HepG2 (cell line): ENCODE data around the gene CBLN3. TPM values are rescaled to one million over a fixed set of nuclear protein-coding genes. Genes with fewer than 3 reads are reported as not detected.
A peak's percentile ranks its signal among the peaks of the same experiment; 100 is the strongest.

Experiments used
- CBX5 ChIP-seq: sonication (generic); formaldehyde crosslinking; IDR thresholded peaks from 2 replicates; pipeline ENCODE4 v1.4.0; 2020; ENCODE audit warnings: missing genetic modification reagents, borderline replicate concordance
- HNF4G ChIP-seq, 2 experiments: sonication (generic) in 1 of 2; formaldehyde crosslinking in 1 of 2; IDR thresholded peaks; 2 replicates each; pipeline versions ENCODE4 v1.4.0 to v1.6.1; 2011 to 2020; ENCODE audit warnings: borderline replicate concordance in 2 of 2, low read depth in 2 of 2, mild to moderate bottlenecking in 2 of 2, low read length in 1 of 2, missing genetic modification reagents in 1 of 2, moderate library complexity in 1 of 2
- MAZ ChIP-seq, 2 experiments: sonication (generic) in 1 of 2; formaldehyde crosslinking in 1 of 2; IDR thresholded peaks; 2 replicates each; pipeline versions ENCODE4 v1.5.0 to v1.6.1; 2012 to 2020; ENCODE audit warnings: low read depth in 2 of 2, mild to moderate bottlenecking in 2 of 2, borderline replicate concordance in 1 of 2, improper control_type of control experiment in 1 of 2, low read length in 1 of 2, missing genetic modification reagents in 1 of 2, moderate library complexity in 1 of 2
- SIN3B ChIP-seq: fragments of 150-350 bp; IDR thresholded peaks from 2 replicates; pipeline ENCODE4 v1.6.1; 2014; ENCODE audit warnings: low read length
- ZNF335 ChIP-seq: sonication (generic); formaldehyde crosslinking; IDR thresholded peaks from 2 replicates; pipeline ENCODE4 v1.4.0; 2020; ENCODE audit warnings: missing genetic modification reagents
- ZNF577 ChIP-seq: sonication (generic); formaldehyde crosslinking; IDR thresholded peaks from 2 replicates; pipeline ENCODE4 v1.4.0; 2020; ENCODE audit warnings: mild to moderate bottlenecking, low read depth, missing genetic modification reagents, borderline replicate concordance
- ZNF616 ChIP-seq: sonication (generic); formaldehyde crosslinking; IDR thresholded peaks from 2 replicates; pipeline ENCODE4 v1.5.0; 2020; ENCODE audit warnings: low read depth, mild to moderate bottlenecking, missing genetic modification reagents
- ZNF709 ChIP-seq: sonication (generic); formaldehyde crosslinking; IDR thresholded peaks from 2 replicates; pipeline ENCODE4 v1.5.0; 2020; ENCODE audit warnings: mild to moderate bottlenecking, missing genetic modification reagents
- polyA plus RNA-seq, 8 experiments: library from polyadenylated mRNA; depleted of rRNA in 3 of 8; stranded (reverse) in 7 of 8; unstranded in 1 of 8; fragments of >200 nt; fragmentation: Illumina TruSeq in 4 of 8; extraction: Trizol in 4 of 8; gene quantifications; 2 replicates each; pipeline versions ENCODE4 v1.2.1 to v1.2.3, GENCODE V29; 2011 to 2016; ENCODE audit warnings: low read depth in 4 of 8, missing spikeins in 1 of 8, mixed read lengths in 1 of 8; ENCODE audit not compliant: insufficient read depth in 1 of 8
- total RNA-seq, 5 experiments: library from RNA; depleted of rRNA; stranded (reverse); fragments of >200 nt; fragmentation: Illumina TruSeq; extraction: Trizol; gene quantifications; 2 replicates each; pipeline ENCODE4 v1.2.3, GENCODE V29; 2016; ENCODE audit warnings: low read depth in 1 of 5
- TF ChIP-seq, protein P1 (sequence below): sonication (generic); formaldehyde crosslinking; IDR thresholded peaks from 2 replicates; pipeline ENCODE4 v1.5.0; 2020; ENCODE audit warnings: mild to moderate bottlenecking, missing genetic modification reagents, borderline replicate concordance
- TF ChIP-seq, protein P2 (sequence below): IDR thresholded peaks from 2 replicates; pipeline ENCODE4 v1.4.0; 2020; ENCODE audit warnings: mild to moderate bottlenecking, missing genetic modification reagents
- TF ChIP-seq, protein P3 (sequence below), 2 experiments: sonication (generic) in 1 of 2; formaldehyde crosslinking in 1 of 2; IDR thresholded peaks; 2 replicates each; pipeline versions ENCODE4 v1.5.1 to v1.6.1; 2011 to 2020; ENCODE audit warnings: borderline replicate concordance in 1 of 2, low read depth in 1 of 2, low read length in 1 of 2, mild to moderate bottlenecking in 1 of 2, missing genetic modification reagents in 1 of 2, moderate library complexity in 1 of 2

The CBLN3 gene
- total and polyA plus RNA-seq, 2 of the 13 experiments (the other 11 are each of a cell fraction or from before 2014, with no cell fraction given) = 0.66 to 0.98 TPM

DNA sequence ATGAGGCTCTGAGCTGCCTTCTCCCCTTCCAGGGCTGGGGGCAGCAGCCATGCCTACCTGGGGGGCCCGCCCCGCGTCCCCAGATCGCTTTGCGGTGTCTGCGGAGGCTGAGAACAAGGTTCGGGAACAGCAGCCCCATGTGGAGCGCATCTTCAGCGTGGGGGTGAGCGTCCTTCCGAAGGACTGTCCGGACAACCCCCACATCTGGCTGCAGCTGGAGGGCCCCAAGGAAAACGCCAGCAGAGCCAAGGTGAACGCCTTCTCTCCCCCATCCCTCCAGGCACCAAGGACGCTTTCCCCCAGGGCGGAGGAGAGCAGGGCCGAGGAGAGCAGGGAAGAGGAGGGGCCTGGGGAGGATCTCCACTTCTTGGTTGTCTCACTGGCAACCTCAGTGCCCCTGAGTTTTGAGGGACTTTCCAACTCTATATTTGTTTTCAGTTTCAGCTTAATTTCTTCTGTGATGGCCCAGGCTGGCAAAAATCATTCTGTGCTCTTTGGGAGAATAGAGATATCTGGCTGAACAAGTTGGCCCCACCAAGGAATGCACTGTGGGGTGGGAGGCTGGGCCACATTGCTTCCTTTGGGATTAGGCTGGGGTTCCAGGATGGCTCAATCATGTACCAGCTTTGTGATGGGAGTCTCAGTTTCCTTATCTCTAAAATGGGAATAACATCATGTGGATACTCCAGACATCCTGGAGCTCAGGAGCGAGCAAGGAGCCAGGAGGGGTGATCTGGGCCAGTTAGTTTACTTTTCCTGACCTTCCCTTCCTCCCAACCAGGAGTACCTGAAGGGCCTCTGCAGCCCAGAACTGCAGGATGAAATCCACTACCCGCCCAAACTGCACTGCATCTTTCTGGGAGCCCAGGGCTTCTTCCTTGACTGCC, 1.5 kb upstream of the CBLN3 start (continued):
- TF ChIP-seq, protein P1, sequence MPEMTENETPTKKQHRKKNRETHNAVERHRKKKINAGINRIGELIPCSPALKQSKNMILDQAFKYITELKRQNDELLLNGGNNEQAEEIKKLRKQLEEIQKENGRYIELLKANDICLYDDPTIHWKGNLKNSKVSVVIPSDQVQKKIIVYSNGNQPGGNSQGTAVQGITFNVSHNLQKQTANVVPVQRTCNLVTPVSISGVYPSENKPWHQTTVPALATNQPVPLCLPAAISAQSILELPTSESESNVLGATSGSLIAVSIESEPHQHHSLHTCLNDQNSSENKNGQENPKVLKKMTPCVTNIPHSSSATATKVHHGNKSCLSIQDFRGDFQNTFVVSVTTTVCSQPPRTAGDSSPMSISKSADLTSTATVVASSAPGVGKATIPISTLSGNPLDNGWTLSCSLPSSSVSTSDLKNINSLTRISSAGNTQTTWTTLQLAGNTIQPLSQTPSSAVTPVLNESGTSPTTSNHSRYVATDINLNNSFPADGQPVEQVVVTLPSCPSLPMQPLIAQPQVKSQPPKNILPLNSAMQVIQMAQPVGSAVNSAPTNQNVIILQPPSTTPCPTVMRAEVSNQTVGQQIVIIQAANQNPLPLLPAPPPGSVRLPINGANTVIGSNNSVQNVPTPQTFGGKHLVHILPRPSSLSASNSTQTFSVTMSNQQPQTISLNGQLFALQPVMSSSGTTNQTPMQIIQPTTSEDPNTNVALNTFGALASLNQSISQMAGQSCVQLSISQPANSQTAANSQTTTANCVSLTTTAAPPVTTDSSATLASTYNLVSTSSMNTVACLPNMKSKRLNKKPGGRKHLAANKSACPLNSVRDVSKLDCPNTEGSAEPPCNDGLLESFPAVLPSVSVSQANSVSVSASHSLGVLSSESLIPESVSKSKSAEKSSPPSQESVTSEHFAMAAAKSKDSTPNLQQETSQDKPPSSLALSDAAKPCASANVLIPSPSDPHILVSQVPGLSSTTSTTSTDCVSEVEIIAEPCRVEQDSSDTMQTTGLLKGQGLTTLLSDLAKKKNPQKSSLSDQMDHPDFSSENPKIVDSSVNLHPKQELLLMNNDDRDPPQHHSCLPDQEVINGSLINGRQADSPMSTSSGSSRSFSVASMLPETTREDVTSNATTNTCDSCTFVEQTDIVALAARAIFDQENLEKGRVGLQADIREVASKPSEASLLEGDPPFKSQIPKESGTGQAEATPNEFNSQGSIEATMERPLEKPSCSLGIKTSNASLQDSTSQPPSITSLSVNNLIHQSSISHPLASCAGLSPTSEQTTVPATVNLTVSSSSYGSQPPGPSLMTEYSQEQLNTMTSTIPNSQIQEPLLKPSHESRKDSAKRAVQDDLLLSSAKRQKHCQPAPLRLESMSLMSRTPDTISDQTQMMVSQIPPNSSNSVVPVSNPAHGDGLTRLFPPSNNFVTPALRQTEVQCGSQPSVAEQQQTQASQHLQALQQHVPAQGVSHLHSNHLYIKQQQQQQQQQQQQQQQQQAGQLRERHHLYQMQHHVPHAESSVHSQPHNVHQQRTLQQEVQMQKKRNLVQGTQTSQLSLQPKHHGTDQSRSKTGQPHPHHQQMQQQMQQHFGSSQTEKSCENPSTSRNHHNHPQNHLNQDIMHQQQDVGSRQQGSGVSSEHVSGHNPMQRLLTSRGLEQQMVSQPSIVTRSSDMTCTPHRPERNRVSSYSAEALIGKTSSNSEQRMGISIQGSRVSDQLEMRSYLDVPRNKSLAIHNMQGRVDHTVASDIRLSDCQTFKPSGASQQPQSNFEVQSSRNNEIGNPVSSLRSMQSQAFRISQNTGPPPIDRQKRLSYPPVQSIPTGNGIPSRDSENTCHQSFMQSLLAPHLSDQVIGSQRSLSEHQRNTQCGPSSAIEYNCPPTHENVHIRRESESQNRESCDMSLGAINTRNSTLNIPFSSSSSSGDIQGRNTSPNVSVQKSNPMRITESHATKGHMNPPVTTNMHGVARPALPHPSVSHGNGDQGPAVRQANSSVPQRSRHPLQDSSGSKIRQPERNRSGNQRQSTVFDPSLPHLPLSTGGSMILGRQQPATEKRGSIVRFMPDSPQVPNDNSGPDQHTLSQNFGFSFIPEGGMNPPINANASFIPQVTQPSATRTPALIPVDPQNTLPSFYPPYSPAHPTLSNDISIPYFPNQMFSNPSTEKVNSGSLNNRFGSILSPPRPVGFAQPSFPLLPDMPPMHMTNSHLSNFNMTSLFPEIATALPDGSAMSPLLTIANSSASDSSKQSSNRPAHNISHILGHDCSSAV (CRISPR knock-in tag) = no peak; the same call in 1 of the 2 replicates
- TF ChIP-seq, protein P2, sequence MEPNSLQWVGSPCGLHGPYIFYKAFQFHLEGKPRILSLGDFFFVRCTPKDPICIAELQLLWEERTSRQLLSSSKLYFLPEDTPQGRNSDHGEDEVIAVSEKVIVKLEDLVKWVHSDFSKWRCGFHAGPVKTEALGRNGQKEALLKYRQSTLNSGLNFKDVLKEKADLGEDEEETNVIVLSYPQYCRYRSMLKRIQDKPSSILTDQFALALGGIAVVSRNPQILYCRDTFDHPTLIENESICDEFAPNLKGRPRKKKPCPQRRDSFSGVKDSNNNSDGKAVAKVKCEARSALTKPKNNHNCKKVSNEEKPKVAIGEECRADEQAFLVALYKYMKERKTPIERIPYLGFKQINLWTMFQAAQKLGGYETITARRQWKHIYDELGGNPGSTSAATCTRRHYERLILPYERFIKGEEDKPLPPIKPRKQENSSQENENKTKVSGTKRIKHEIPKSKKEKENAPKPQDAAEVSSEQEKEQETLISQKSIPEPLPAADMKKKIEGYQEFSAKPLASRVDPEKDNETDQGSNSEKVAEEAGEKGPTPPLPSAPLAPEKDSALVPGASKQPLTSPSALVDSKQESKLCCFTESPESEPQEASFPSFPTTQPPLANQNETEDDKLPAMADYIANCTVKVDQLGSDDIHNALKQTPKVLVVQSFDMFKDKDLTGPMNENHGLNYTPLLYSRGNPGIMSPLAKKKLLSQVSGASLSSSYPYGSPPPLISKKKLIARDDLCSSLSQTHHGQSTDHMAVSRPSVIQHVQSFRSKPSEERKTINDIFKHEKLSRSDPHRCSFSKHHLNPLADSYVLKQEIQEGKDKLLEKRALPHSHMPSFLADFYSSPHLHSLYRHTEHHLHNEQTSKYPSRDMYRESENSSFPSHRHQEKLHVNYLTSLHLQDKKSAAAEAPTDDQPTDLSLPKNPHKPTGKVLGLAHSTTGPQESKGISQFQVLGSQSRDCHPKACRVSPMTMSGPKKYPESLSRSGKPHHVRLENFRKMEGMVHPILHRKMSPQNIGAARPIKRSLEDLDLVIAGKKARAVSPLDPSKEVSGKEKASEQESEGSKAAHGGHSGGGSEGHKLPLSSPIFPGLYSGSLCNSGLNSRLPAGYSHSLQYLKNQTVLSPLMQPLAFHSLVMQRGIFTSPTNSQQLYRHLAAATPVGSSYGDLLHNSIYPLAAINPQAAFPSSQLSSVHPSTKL (CRISPR knock-in tag) = no peak
- TF ChIP-seq MAZ (IDR thresholded peaks at IDR 0.05; ENCODE audit: borderline replicate concordance, low read depth, low read length) = 0 out of 2 replicates have a peak, but pooled peaks have one; percentile 13
- TF ChIP-seq MAZ (CRISPR knock-in tag; IDR thresholded peaks at IDR 0.05; ENCODE audit: low read depth) = no peak; the same call in 1 of the 2 replicates
- no peak; the same call in 1 of the 2 replicates for TF ChIP-seq ZNF616 (CRISPR knock-in tag)
- TF ChIP-seq HNF4G (IDR thresholded peaks at IDR 0.05; ENCODE audit: borderline replicate concordance, low read depth, low read length) = no peak
- peak; percentile 2; the same call in 1 of the 2 replicates for TF ChIP-seq HNF4G (CRISPR knock-in tag; IDR thresholded peaks at IDR 0.05; ENCODE audit: borderline replicate concordance, low read depth)
- no peak for TF ChIP-seq ZNF577
- TF ChIP-seq ZNF335 (CRISPR knock-in tag) = no peak
- TF ChIP-seq, protein P3, sequence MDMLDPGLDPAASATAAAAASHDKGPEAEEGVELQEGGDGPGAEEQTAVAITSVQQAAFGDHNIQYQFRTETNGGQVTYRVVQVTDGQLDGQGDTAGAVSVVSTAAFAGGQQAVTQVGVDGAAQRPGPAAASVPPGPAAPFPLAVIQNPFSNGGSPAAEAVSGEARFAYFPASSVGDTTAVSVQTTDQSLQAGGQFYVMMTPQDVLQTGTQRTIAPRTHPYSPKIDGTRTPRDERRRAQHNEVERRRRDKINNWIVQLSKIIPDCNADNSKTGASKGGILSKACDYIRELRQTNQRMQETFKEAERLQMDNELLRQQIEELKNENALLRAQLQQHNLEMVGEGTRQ (IDR thresholded peaks at IDR 0.05; ENCODE audit: low read depth, low read length) = no peak
- TF ChIP-seq, protein P3 (CRISPR knock-in tag; IDR thresholded peaks at IDR 0.05; ENCODE audit: borderline replicate concordance) = no peak
- TF ChIP-seq SIN3B = no peak
- no peak for TF ChIP-seq ZNF709
- TF ChIP-seq CBX5 (CRISPR knock-in tag) = no peak; the same call in 1 of the 2 replicates
